ENCODE data around the gene VIT.

Gene VIT

DNA sequence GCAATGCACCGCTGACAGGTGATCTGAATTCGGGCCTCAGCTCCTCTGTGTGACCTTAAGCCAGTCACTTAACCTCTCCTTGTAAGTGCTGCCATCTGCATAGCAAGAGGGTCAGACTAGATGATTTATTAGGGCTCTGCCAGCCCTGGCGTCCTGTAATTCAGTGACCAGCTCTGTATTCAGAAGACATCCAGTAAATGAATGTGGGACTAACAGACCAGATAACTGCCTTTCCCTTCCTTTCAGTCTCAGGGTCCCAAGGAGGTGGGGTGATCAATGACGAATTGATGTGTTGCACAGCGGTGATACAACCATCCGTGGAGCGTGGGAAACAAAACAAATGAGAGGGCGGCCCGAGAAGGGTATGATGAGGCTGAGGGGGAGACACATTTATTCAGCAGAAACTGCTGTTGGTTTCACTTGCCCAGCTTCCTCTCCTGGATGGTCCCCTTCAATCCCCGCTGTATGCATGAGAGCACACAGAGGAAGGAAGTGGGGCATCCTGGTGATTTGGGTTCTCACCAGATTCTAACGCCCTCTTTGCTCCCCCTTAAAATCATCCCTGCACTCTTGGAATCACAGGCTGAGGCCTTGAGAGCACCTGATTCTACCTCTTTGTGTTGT is 92.8 kb downstream of the VIT start:
- H3K4me3 ChIP-seq (ENCODE audit: control insufficient read depth, low read depth, low read length): no peak overlapping the region
- DNase-seq (ENCODE audit: low read depth): no peak
- TF ChIP-seq, protein P1, sequence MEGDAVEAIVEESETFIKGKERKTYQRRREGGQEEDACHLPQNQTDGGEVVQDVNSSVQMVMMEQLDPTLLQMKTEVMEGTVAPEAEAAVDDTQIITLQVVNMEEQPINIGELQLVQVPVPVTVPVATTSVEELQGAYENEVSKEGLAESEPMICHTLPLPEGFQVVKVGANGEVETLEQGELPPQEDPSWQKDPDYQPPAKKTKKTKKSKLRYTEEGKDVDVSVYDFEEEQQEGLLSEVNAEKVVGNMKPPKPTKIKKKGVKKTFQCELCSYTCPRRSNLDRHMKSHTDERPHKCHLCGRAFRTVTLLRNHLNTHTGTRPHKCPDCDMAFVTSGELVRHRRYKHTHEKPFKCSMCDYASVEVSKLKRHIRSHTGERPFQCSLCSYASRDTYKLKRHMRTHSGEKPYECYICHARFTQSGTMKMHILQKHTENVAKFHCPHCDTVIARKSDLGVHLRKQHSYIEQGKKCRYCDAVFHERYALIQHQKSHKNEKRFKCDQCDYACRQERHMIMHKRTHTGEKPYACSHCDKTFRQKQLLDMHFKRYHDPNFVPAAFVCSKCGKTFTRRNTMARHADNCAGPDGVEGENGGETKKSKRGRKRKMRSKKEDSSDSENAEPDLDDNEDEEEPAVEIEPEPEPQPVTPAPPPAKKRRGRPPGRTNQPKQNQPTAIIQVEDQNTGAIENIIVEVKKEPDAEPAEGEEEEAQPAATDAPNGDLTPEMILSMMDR (IDR thresholded peaks at IDR 0.05; ENCODE audit: control insufficient read depth, insufficient read depth, low read depth, low read length, missing control alignments): no peak

- no peak for DNase-seq (ENCODE audit: low read depth)
- no peak overlapping the region for H3K4me3 ChIP-seq (ENCODE audit: control insufficient read depth, low read depth, low read length)
- TF ChIP-seq, protein P1 (IDR thresholded peaks at IDR 0.05; ENCODE audit: control insufficient read depth, insufficient read depth, low read depth, low read length, missing control alignments): no peak
These were observed 96.4 kb downstream of the VIT start for GRCh38 chr2:36792951-36793350.

GRCh38 chr2:36797324-36798070 is 101.0 kb downstream of the VIT start:
- DNase-seq (ENCODE audit: low read depth): no peak
- TF ChIP-seq, protein P1 (IDR thresholded peaks at IDR 0.05; ENCODE audit: control insufficient read depth, insufficient read depth, low read depth, low read length, missing control alignments): no peak
- no peak overlapping the region for H3K4me3 ChIP-seq (ENCODE audit: control insufficient read depth, low read depth, low read length)

- no peak for DNase-seq (ENCODE audit: low read depth)
- TF ChIP-seq, protein P1 (IDR thresholded peaks at IDR 0.05; ENCODE audit: control insufficient read depth, insufficient read depth, low read depth, low read length, missing control alignments): no peak
- H3K4me3 ChIP-seq (ENCODE audit: control insufficient read depth, low read depth, low read length): no peak overlapping the region
These were observed 102.2 kb downstream of the VIT start for GRCh38 chr2:36798724-36799123.

- no peak overlapping the region for H3K4me3 ChIP-seq (ENCODE audit: control insufficient read depth, low read depth, low read length)
- TF ChIP-seq, protein P1 (IDR thresholded peaks at IDR 0.05; ENCODE audit: control insufficient read depth, insufficient read depth, low read depth, low read length, missing control alignments): no peak
- DNase-seq (ENCODE audit: low read depth): no peak
These were observed 103.9 kb downstream of the VIT start for GRCh38 chr2:36800381-36800780.

GRCh38 chr2:36801088-36801487 is 104.6 kb downstream of the VIT start:
- TF ChIP-seq, protein P1 (IDR thresholded peaks at IDR 0.05; ENCODE audit: control insufficient read depth, insufficient read depth, low read depth, low read length, missing control alignments): no peak
- no peak overlapping the region for H3K4me3 ChIP-seq (ENCODE audit: control insufficient read depth, low read depth, low read length)
- DNase-seq (ENCODE audit: low read depth): no peak

Data from AG09309 (cell line).